Superior temporal gyrus (tissue), 1 donor: ENCODE results near the gene CBFA2T2.
"Not testable (repeated sequence)": the region's sequence is repeated elsewhere in the genome, so short reads cannot be mapped to it uniquely, and the experiment has no call there.

Source experiments
- DNase-seq: peaks from one replicate; pipeline ENCODE4 v3.0.0-alpha.2; 2016; ENCODE audit errors: extremely low spot score

Gene CBFA2T2

GRCh38 chr20:33697129-33697528, 207.2 kb downstream of the CBFA2T2 start:
- peak; percentile 85 for DNase-seq

GRCh38 chr20:33698966-33699365, 209.1 kb downstream of the CBFA2T2 start:
- not testable (repeated sequence) for DNase-seq
